Measurements from ENCODE around the gene LRP2. TPM values are rescaled to one million over a fixed set of nuclear protein-coding genes. Genes with fewer than 3 reads are reported as not detected.

Gene LRP2
- total RNA-seq, 1 experiment from 2014 or later: not detected

GRCh38 chr2:169090133-169090820 is 272.1 kb downstream of the LRP2 start:
- no peak for DNase-seq (ENCODE audit: low spot score)

- DNase-seq (ENCODE audit: low spot score): no peak
Measured at GRCh38 chr2:169089182-169089581, 273.2 kb downstream of the LRP2 start.

- DNase-seq (ENCODE audit: low spot score): no peak
Measured at GRCh38 chr2:169087757-169088379, 274.5 kb downstream of the LRP2 start.

GRCh38 chr2:169086893-169087467 is 275.4 kb downstream of the LRP2 start:
- no peak for DNase-seq (ENCODE audit: low spot score)

GRCh38 chr2:169082995-169083394 is 279.3 kb downstream of the LRP2 start:
- no peak for DNase-seq (ENCODE audit: low spot score)

DNA sequence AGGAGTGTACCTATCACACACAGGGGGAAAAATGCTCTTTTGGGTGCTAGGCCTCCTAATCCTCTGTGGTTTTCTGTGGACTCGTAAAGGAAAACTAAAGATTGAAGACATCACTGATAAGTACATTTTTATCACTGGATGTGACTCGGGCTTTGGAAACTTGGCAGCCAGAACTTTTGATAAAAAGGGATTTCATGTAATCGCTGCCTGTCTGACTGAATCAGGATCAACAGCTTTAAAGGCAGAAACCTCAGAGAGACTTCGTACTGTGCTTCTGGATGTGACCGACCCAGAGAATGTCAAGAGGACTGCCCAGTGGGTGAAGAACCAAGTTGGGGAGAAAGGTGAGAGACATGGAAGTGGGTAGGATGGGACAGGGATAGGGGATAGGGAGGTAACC is 280.8 kb downstream of the LRP2 start:
- peak; percentile 66 for DNase-seq (ENCODE audit: low spot score)

GRCh38 chr2:169080250-169081069 is 281.9 kb downstream of the LRP2 start:
- DNase-seq (ENCODE audit: low spot score): peak; percentile 30

DNA sequence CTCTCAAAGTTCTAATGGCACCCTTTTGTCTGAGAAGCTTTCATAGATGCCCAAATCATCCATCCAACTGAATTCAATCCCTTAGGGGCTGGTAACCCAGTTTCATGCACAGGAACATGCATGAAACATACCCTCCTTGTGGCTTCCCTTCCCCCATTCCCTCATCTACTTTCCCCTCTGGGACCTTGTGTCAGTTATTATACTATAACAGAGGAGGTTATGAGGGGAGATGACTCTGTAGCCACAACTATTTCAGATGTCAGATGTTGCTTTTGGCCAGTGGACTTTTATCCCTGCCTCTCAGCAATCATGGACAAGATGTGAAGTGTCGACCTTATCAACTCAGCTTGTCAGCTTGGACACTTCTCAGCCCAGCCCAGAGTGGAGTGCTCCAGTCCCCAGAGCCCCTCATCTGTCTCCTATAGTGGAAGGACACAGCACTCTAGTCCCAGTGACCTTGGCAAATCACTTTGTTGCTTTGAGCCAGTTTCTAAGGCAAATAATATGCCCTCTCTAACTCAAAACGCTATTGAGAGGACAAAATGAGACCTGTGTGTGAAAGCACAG is 284.6 kb downstream of the LRP2 start:
- DNase-seq (ENCODE audit: low spot score): no peak

Other genes with a start within 250 kb of the LRP2 start
- gene BBS5, start 117.0 kb upstream of the LRP2 start, total RNA-seq (2014; rRNA removed; shearing (Covaris generic)): 1.7 and 2.0 TPM in 2 replicates
- gene KLHL41, start 147.2 kb upstream of the LRP2 start, total RNA-seq (2014; rRNA removed; shearing (Covaris generic)): 0.19 TPM in 1 of 2 replicates, not detected in the other
- 37.3 and 40.4 TPM in 2 replicates for gene FASTKD1, start 211.3 kb upstream of the LRP2 start, total RNA-seq (2014; rRNA removed; shearing (Covaris generic))
- 30.4 and 48.6 TPM in 2 replicates for gene PPIG, start 221.8 kb upstream of the LRP2 start, total RNA-seq (2014; rRNA removed; shearing (Covaris generic))